Head of caudate nucleus (tissue), 42 donors: ENCODE measurements around the gene CITED2.

Experiments used
- DNase-seq, 42 donors: peaks; one replicate each; pipeline versions ENCODE4 v3.0.0 to v3.0.0-alpha.2; 2020 to 2021; ENCODE audit warnings: mixed read lengths in 7 of 42
- intact Hi-C: fragments of 100-400 bp; cut with DNase I; formaldehyde crosslinking; loops from one replicate; pipeline ENCODE4 v1.15.0; 2022

CITED2 gene

DNA sequence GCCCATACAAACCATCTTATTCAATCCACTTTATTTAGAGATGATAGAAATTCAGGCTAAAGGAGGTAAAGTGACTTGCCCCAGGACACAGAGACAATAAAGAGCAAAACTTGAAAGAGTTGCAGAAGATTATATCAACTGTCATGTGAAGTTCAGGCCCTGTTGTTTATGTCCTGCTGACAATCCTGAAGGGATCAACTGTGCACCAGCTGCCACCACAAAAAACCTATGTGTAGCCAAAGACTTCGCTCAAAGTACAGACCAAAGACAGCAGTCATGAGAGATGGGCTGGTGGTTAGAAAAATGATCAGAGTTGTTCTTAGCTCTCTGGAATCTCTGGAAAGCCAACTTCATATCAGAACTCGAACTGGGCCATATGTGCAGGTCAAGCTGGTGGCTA, 16.0 kb upstream of the CITED2 start:
- intact Hi-C loops = no loop called here
- no peak for DNase-seq

DNA sequence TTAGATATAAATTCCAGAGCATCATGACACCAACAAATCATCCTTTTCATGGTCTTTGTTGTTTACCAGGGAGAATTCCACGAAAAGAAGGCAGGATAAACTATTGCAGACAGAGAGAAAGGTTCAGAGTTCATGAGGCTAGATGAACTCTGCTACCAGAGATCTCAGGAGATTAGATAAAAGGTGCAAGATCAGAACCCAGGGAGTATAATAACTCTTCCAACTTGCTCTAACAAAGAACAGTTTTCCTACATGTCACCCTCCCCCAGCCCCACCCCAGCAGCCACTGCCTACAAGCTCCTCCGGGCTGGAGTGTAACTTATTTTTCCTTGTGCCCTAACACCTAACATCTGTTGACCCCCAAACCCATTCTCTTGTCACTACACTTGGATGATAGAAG, 13.9 kb upstream of the CITED2 start:
- no peak for DNase-seq
- intact Hi-C loops = no loop called here

DNA sequence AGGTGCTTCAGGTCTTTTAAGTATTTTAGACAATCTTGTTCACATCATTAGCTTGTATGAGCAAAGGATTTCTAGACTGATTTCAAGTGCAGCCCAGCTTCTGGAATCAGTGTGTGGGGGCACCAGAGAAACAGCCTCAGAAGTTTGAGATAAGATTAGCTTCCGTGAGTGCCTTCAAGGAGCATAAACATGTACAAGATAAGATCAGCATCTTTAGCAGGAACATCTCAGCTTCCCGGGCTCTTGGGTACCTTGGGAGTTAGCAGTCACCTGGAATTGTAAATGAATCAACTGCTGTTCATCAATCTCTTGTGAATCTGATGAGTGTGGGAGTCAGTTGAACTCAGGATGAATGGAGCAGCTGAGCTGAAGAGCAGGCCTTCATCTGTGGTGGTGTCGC, 12.0 kb upstream of the CITED2 start:
- intact Hi-C loops = no loop called here

DNA sequence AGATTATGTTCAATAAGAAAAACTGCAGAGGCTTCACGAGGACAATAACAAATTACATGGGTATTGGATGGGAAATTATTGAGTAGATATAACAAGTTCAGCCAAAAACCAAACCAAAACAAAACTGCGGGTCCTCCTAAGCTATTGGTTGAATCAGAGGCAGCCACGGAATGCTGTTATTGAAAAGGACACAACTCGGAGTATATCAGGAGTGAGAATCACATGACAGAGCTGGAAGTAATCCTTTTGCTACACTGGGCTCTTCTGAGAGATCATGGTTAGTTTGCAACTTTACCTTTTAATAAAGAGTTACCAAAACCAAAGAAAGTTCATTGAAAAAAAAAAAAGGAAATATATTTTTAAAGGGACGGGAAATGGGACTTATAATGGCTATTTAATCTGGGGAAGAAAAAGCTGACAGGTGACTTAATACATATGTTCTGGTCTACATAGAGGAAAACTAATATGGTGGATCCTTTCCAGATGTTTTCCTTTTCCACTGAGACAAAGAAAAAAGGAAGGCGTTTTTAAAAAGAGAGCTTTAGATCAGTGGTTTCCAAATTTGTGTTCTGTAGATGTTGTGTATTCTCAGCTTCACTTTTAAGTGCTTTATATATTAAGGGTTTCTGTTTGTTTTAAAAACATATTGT, 6.9 kb upstream of the CITED2 start:
- intact Hi-C loops = no loop called here
- no peak for DNase-seq

More for the DNA sequence above, 12.0 kb upstream of the CITED2 start:
- no peak for DNase-seq

DNA sequence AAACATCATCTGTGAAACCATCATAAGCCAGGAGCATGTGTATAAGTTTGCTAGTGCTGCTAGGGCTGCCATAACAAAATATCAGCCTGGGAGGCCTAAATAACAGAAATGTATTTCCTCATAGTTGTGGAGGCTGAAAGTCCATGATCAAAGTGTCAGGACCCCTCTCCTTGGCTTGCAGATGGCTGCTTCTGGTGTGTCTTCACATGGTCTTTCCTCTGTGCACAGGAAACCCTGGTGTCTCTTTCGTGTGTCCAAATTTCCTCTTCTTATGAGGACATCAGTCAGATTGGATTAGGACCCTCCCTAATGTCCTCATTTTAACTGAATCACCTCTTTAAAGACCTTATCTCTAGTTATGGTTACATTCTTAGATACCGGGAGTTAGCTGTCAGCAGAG, 6.2 kb upstream of the CITED2 start:
- intact Hi-C loops = no loop called here

DNA sequence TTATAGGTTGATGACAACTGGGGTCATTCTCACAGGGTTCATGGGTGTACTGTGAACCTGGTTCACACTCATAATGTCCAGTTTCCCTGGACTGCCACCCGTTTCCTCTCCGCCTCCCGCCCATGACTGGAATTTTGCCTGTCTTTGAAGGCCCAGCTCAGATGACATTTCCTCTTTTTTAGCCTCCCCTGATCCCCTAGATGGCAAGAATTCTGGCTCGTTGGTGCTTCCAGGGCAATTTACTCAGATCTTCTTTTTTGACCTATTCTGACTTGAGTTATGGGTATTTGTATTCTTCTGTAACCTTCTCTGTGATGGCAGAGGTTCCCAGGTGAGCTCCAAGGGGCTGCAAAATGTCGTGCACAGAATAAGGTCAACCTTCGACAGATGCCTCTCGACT, 5.7 kb upstream of the CITED2 start:
- intact Hi-C loops = no loop called here
- DNase-seq = no peak

More for the DNA sequence above, 6.2 kb upstream of the CITED2 start:
- DNase-seq = no peak

DNA sequence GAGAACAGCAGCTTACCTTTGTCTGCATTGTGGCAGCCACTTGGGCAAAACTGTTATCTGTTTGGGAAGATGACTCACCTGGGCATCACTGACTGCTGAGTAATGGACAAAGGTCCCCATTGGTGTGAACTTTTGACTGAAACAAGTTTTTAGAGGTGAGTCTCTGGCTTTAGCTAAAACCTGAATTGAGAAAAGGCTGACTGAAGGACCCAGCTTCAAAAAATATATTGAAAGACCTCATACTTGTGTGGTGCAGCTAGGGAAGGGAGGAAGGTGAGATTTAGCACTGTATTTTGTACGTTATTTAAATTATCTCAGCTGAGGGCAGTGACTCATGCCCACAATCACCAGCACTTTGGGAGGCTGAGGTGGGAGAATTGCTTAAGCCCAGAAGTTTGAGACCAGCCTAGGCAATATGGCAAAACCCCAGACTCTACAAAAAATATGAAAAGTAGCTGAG, 4.5 kb upstream of the CITED2 start:
- intact Hi-C loops = loop anchor here (10.0 kb wide), 1 partner anchor 244 kb away; the partner anchor contains the start of gene HECA
- no peak for DNase-seq

DNA sequence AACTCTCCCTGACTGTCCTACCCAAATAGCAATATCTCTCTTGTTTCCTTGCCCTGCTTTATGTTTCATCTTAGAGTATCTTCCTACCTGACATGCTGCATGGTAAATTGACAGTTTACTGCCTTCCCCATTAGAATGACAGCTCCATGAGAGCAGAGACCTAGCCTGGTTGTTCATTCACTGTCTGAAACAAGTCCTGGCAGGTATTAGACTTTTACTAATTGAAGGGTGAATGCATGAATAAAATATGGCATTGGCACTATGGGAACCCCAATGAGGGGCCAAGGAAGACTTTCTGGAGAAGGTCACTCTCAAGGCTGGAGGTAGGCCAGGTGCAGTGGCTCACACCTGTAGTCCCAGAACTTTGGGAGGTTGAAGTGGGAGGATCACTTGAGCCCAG, 3.8 kb upstream of the CITED2 start:
- intact Hi-C loops = loop anchor here (10.0 kb wide), 1 partner anchor 243 kb away; the partner anchor contains the start of gene HECA
- no peak for DNase-seq

DNA sequence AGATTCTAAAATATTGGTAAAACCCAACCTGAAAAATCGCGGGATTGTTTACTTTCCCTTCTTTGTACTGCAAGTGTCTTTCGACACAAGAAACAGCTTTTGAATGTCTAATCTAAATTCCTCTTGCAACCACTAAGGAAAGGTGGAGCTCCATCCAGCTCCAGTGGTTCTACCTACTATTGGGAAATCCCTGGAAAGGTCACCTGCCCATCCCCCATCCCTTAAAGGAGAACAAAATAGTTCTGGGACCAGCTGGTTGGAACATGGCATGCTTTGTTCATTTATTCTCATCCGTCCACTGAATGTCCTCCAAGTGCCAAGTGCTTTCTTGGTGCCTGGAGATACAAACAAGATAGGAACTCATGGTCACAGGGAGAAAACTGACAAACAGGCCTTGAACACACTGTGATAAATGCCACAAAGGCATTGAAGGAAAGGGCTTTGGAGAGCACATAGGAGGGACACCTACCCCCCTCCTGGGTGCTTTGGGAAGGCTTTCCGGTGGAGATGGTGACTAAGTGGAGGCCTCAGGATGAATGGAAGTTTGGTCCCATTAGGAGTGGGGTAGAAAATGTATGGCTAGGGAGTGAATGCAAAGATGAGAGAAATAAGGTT, 2.3 kb upstream of the CITED2 start:
- intact Hi-C loops = loop anchor here (10.0 kb wide), 1 partner anchor 242 kb away; the partner anchor contains the start of gene HECA

DNA sequence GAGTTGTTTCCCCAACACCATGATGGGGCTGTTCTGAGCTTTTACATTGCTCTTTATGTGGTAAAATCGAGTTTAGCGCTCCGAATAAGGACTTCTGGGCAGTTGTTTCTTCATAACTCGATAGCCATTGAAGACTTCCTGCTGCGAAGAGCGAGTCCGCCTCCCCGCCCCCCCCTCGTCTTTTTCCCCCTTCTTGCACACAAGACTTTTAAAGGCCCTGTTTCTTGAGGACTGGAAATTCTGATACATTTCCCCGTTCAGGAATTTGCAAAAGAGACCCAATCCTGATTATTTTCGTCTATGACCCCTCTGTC, 1.5 kb upstream of the CITED2 start:
- peak in 4 of 42 donors; percentile 11 to 34 (median 20) for DNase-seq
- intact Hi-C loops = loop anchor here (10.0 kb wide), 1 partner anchor 241 kb away; the partner anchor contains the start of gene HECA

More for the DNA sequence above, 2.3 kb upstream of the CITED2 start:
- DNase-seq = peak in 1 of 42 donors; percentile 6

DNA sequence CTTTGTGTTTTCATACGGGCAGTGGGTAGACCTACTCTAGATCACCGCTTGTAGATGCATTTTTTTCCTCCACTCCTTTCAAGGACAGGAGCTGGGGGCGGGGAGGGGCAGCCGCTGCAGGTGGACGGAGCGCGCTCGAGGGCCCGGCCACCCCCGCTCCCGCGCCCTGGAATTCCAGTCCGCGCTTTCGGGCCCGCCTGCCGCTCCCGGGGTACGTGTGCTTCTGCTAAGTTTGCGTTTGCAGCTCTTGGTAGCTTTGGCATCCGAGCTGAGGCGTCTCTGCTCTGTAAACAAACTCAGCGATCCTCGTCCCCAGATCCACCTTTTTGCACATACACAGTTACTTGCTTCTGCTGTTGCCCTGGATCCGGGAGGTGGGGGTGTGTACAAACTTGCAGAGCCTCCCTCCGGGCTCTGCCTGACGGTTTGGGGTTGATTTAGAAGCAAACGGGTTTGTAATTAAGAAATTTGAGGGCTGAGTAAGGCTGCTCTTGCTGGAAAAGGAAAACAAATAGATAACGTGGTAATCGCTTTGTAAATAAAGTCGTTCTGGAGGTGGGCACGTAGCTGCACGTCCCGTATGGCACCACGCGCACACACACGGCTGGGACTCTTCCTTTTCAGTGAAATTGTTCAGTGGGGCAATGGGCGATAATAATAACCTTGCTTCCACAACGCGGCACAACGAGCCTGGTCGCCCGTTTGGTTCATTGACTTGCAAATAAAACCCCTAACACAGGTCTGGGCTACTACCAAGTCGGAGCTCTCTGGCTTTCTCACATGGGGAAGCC, 973 bp upstream of the CITED2 start:
- peak; percentile 53 to 92 (median 85) for DNase-seq
- intact Hi-C loops = loop anchor here (10.0 kb wide), 1 partner anchor 241 kb away; the partner anchor contains the start of gene HECA

DNA sequence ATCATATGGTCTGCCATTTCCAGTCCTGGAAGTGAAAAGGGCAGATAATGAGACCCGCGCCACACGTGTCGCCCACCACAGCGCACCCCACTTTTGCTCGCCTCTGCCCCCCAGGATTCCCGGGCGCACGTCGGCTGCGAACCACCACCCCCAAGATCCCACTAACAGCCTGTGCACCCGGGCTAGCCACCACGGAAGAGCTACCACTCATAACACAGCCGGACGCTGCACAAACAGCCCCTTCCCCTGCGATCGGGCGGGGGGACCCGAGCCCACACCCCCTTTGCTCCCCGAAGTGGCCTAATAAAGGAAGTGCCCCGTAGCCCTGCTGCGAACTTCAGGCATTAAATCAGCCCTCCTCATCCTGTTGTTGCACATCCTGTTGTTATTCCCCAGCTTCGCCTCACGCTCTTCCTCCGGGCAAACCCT, 506 bp downstream of the CITED2 start:
- intact Hi-C loops = loop anchor here (10.0 kb wide), 1 partner anchor 239 kb away; the partner anchor contains the start of gene HECA
- peak in 10 of 42 donors; percentile 5 to 47 (median 14) for DNase-seq

DNA sequence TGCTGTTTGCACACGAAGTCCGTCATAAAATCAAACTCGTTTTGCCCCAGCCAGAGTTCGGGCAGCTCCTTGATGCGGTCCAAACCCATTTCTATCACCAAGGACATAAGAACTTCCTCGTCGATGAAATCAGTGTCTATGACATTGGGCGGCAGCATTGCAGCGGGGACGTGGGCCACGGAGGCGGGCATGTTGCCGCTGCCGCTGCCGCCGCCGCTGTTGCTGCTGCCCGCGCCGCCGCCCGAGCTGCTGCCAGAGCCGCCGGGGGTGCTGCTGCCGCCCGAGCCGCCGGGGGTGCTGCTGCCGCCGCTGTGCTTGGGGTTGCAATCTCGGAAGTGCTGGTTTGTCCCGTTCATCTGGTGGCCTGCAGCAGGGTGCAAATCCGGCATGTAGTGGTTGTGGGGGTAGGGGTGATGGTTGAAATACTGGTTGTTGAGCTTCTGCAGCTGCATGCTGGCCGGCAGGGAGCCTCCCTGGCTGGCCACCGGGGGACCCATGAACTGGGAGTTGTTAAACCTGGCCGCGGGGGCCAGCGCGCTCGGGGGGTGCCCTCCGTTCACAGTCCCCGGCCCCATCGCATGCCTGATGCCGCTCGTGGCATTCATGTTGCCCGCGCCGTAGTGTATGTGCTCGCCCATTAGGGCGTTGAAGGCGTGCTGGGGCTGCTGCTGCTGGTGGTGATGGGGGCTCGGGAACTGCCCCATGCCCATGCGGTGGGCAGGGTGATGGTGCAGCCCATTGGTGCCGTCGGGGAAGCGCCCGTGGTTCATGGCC, 1.1 kb downstream of the CITED2 start:
- peak; percentile 51 to 91 (median 80) for DNase-seq
- intact Hi-C loops = loop anchor here (10.0 kb wide), 1 partner anchor 239 kb away; the partner anchor contains the start of gene HECA

DNA sequence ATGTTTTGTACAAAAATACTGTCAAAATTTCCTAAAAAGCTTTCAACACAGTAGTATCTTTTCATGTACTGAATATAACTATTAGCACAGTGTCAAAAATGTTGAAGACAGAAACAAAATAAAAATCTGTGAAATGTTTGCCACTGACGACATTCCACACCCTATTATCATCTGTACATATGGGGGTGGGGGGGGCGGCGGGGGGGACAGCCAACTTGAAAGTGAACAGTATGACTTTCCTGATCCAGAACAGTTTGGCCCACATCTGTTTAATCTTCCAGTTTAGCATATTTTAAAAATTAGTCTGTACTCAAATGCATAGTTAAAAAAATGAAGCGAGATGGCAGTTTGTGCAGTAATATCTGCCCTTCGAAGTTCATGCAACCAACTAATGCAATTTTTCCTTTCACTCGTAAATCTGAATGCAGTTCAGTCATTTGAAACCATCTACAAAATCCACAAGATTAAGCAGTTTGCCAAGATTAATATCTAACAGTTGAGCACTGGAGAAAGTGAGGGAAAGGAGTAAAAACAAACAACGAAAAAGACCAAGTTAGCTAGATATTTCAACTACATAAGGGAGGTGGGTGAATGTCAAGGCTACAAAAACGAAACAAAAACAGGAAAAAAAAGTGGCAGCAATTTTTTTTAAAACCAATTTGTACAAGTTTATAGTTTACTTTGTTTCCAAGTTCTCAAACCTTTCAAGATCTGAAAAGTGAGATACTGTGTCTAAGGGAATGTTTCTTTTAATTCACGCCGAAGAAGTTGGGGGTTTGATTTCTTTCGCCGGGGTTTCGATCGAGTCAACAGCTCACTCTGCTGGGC, 1.9 kb downstream of the CITED2 start:
- no peak for DNase-seq
- intact Hi-C loops = loop anchor here (10.0 kb wide), 1 partner anchor 238 kb away; the partner anchor contains the start of gene HECA

DNA sequence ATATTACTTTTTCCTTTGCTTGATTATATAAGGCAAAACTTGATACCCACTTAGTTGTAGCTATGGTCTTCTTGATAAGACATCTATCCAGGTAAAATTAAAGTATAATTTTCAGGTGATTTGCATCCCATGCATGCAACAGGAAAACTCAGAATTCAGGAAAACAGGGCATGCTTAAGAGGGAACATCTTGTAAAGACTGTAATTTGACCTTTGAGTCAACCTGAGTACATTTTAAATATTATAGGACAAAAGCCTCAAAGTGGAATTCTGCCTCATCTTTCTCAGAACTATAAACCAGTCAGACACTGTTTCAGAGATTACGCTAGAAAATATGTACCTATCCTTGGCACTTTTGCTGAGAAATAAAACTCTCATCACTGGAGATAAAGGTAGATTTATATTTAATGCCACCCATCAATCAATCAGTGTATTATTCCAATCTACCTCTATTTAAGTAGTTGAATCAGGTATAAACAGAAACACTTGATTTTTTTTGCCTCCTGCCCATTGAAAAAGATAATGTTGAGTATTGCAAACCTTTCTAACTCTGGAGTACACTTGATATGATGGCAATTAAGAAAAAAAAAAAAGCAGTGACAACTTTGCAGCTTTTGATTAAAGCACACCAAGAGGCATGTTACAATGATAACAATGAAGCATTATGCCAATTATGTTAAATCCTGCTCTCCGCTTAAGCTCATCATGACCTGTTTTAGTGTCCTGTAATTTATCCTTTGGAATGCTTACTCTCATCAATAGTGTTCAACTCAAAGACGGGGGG, 2.8 kb downstream of the CITED2 start:
- intact Hi-C loops = loop anchor here (10.0 kb wide), 1 partner anchor 237 kb away; the partner anchor contains the start of gene HECA

DNA sequence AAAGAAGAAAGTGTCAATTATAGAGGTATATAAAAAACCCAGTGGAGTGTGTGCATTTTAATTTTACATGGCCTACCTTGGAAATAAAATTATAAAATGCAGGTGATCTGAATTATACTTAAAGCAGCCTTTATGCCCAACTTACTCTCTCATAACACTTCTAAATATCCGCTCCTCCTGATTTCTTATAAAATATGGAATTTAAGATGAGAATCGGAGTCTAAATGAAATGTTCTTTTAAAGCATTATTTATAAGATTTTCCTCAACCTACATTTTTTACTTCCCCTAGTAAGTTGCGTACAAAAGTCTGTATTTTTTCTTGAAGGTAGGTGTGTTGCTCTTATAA, 3.5 kb downstream of the CITED2 start:
- DNase-seq = no peak
- intact Hi-C loops = loop anchor here (10.0 kb wide), 1 partner anchor 236 kb away; the partner anchor contains the start of gene HECA

More for the DNA sequence above, 2.8 kb downstream of the CITED2 start:
- no peak for DNase-seq
